ENCODE results near the gene ASS1.

DNA sequence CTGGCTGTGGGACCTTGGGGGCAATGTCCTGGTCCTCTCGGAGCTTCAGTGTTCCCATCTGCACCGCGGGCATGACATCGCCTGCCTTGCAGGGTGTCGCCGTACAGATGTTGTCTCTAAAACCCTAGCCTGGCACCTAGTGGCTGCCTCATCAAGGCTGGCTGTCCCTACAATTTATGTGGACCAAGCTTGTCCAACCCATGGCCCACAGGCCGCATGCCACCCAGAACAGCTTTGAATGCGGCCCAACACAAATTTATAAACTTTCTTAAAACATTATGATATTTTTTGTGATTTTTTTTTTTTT lies 18.3 kb upstream of the ASS1 start:
- TF ChIP-seq, protein P1, sequence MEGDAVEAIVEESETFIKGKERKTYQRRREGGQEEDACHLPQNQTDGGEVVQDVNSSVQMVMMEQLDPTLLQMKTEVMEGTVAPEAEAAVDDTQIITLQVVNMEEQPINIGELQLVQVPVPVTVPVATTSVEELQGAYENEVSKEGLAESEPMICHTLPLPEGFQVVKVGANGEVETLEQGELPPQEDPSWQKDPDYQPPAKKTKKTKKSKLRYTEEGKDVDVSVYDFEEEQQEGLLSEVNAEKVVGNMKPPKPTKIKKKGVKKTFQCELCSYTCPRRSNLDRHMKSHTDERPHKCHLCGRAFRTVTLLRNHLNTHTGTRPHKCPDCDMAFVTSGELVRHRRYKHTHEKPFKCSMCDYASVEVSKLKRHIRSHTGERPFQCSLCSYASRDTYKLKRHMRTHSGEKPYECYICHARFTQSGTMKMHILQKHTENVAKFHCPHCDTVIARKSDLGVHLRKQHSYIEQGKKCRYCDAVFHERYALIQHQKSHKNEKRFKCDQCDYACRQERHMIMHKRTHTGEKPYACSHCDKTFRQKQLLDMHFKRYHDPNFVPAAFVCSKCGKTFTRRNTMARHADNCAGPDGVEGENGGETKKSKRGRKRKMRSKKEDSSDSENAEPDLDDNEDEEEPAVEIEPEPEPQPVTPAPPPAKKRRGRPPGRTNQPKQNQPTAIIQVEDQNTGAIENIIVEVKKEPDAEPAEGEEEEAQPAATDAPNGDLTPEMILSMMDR (IDR thresholded peaks at IDR 0.05; ENCODE audit: insufficient read depth, low read depth, low read length), result no peak
- TF ChIP-seq EZH2 (IDR thresholded peaks at IDR 0.05; ENCODE audit: insufficient read depth, low read length), result no peak

Data from astrocyte (in vitro differentiated cells and primary cell).